ENCODE results near the gene ATAD3A.

Gene ATAD3A

GRCh38 chr1:1547476-1547875 is 35.5 kb downstream of the ATAD3A start:
- H3F3A ChIP-seq (ENCODE audit: insufficient read depth) = no peaks in the 10 kb centered on the region
- H3K4me3 ChIP-seq (ENCODE audit: insufficient read depth, low read length, poor library complexity, severe bottlenecking) = no peak overlapping the region
- H3K9me2 ChIP-seq (replicated peaks; ENCODE audit: insufficient read depth, low read length) = no peaks in the 10 kb centered on the region
- H3K27me3 ChIP-seq (ENCODE audit: low read length) = no peaks in the 10 kb centered on the region
- H2AFZ ChIP-seq (ENCODE audit: low read depth, low read length, severe bottlenecking) = no peak overlapping the region
- TF ChIP-seq EZH2phosphoT487 (conservative IDR thresholded peaks at IDR 0.05; ENCODE audit: low read length) (no peak), CTCF (IDR thresholded peaks at IDR 0.05; ENCODE audit: insufficient read depth, low read length, poor library complexity, severe bottlenecking) (no peak)
- no peaks in the 10 kb centered on the region for H3K9me3 ChIP-seq (ENCODE audit: insufficient read depth, low read length)
- H4K20me1 ChIP-seq (ENCODE audit: low read depth, low read length) = no peaks in the 10 kb centered on the region
- H3K9ac ChIP-seq (ENCODE audit: low read length) = no peak overlapping the region
- H3K4me2 ChIP-seq (ENCODE audit: low read depth, low read length, poor library complexity, severe bottlenecking) = no peak overlapping the region
- H3K27ac ChIP-seq (ENCODE audit: low read depth, low read length) = no peak overlapping the region
- H3K36me3 ChIP-seq (ENCODE audit: low read length) = no peaks in the 10 kb centered on the region
- no peaks in the 10 kb centered on the region; the same call in 1 of the 2 replicates for H3K79me2 ChIP-seq (ENCODE audit: insufficient read depth, low read length)

GRCh38 chr1:1548591-1548990 is 36.6 kb downstream of the ATAD3A start:
- Histone ChIP-seq H3K9ac (ENCODE audit: low read length) (no peak overlapping the region), H3K36me3 (ENCODE audit: low read length) (no peaks in the 10 kb centered on the region), H4K20me1 (ENCODE audit: low read depth, low read length) (no peaks in the 10 kb centered on the region), H3K27ac (ENCODE audit: low read depth, low read length) (no peak overlapping the region), H3K4me3 (ENCODE audit: insufficient read depth, low read length, poor library complexity, severe bottlenecking) (no peak overlapping the region), H3K79me2 (ENCODE audit: insufficient read depth, low read length) (no peaks in the 10 kb centered on the region; the same call in 1 of the 2 replicates), H3K4me2 (ENCODE audit: low read depth, low read length, poor library complexity, severe bottlenecking) (no peak overlapping the region), H3K9me2 (replicated peaks; ENCODE audit: insufficient read depth, low read length) (no peaks in the 10 kb centered on the region), H3F3A (ENCODE audit: insufficient read depth) (no peaks in the 10 kb centered on the region), H3K27me3 (ENCODE audit: low read length) (no peaks in the 10 kb centered on the region), H3K9me3 (ENCODE audit: insufficient read depth, low read length) (no peaks in the 10 kb centered on the region), H2AFZ (ENCODE audit: low read depth, low read length, severe bottlenecking) (no peak overlapping the region)
- TF ChIP-seq CTCF (IDR thresholded peaks at IDR 0.05; ENCODE audit: insufficient read depth, low read length, poor library complexity, severe bottlenecking) (no peak), EZH2phosphoT487 (conservative IDR thresholded peaks at IDR 0.05; ENCODE audit: low read length) (no peak)

- Histone ChIP-seq H3K27me3 (ENCODE audit: low read length) (no peaks in the 10 kb centered on the region), H3F3A (ENCODE audit: insufficient read depth) (no peaks in the 10 kb centered on the region), H3K4me3 (ENCODE audit: insufficient read depth, low read length, poor library complexity, severe bottlenecking) (no peak overlapping the region), H3K27ac (ENCODE audit: low read depth, low read length) (no peak overlapping the region), H3K36me3 (ENCODE audit: low read length) (no peaks in the 10 kb centered on the region), H4K20me1 (ENCODE audit: low read depth, low read length) (no peaks in the 10 kb centered on the region), H3K4me2 (ENCODE audit: low read depth, low read length, poor library complexity, severe bottlenecking) (no peak overlapping the region), H2AFZ (ENCODE audit: low read depth, low read length, severe bottlenecking) (no peak overlapping the region), H3K9ac (ENCODE audit: low read length) (no peak overlapping the region), H3K9me2 (replicated peaks; ENCODE audit: insufficient read depth, low read length) (no peaks in the 10 kb centered on the region), H3K9me3 (ENCODE audit: insufficient read depth, low read length) (no peaks in the 10 kb centered on the region), H3K79me2 (ENCODE audit: insufficient read depth, low read length) (no peaks in the 10 kb centered on the region; the same call in 1 of the 2 replicates)
- no peak for TF ChIP-seq CTCF (IDR thresholded peaks at IDR 0.05; ENCODE audit: insufficient read depth, low read length, poor library complexity, severe bottlenecking)
- TF ChIP-seq EZH2phosphoT487 (conservative IDR thresholded peaks at IDR 0.05; ENCODE audit: low read length) = no peak
These were observed 38.1 kb downstream of the ATAD3A start for GRCh38 chr1:1550087-1550486.

Data from SU-DHL-6 (cell line).